ENCODE results near the gene TELO2. TPM values are rescaled to one million over a fixed set of nuclear protein-coding genes. Genes with fewer than 3 reads are reported as not detected.

The TELO2 gene
- total RNA-seq, 4 donors from 2014 or later, result 34.5 to 105 (median 82.4) TPM

DNA sequence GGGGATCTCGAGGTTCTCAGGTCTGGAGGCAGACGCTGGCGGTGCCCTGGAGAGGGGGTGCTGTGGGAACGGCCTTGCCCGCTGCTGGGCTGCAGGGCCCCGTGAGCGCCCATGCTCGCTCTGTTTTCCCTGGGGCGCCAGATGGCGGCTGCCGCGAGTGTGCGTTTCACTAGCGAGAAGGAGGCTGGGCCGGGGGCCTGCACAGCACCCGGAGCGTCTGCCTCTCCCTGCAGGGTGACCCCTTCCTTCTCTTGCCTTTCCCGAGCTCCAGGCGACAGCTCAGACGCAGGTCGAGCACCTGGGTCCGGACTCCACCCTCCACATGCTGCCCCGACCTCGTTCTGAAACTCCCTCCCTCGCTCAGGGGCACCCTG lies 2.7 kb downstream of the TELO2 start:
- Histone ChIP-seq H3K27me3 (no peaks in the 10 kb centered on the region), H3K36me3 (peaks cover 0 to 55% (median 0%) of the 10 kb centered on the region in 3 donors), H3K4me1 (peaks cover 5 to 24% (median 11%) of the 10 kb centered on the region in 4 donors), H3K27ac (no peak overlapping the region), H3K9me3 (no peaks in the 10 kb centered on the region), H3K4me3 (no peak overlapping the region)
- no peak for DNase-seq
- TF ChIP-seq, protein P1, sequence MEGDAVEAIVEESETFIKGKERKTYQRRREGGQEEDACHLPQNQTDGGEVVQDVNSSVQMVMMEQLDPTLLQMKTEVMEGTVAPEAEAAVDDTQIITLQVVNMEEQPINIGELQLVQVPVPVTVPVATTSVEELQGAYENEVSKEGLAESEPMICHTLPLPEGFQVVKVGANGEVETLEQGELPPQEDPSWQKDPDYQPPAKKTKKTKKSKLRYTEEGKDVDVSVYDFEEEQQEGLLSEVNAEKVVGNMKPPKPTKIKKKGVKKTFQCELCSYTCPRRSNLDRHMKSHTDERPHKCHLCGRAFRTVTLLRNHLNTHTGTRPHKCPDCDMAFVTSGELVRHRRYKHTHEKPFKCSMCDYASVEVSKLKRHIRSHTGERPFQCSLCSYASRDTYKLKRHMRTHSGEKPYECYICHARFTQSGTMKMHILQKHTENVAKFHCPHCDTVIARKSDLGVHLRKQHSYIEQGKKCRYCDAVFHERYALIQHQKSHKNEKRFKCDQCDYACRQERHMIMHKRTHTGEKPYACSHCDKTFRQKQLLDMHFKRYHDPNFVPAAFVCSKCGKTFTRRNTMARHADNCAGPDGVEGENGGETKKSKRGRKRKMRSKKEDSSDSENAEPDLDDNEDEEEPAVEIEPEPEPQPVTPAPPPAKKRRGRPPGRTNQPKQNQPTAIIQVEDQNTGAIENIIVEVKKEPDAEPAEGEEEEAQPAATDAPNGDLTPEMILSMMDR (IDR thresholded peaks at IDR 0.05), result no peak
- no peak for TF ChIP-seq POLR2A (IDR thresholded peaks at IDR 0.05)

- no peak overlapping the region for H3K27ac ChIP-seq
- H3K4me1 ChIP-seq, result peaks cover 5 to 24% (median 11%) of the 10 kb centered on the region in 4 donors
- H3K9me3 ChIP-seq, result no peaks in the 10 kb centered on the region
- H3K36me3 ChIP-seq, result peaks cover 0 to 60% (median 0%) of the 10 kb centered on the region in 3 donors
- TF ChIP-seq POLR2A (IDR thresholded peaks at IDR 0.05), result no peak
- TF ChIP-seq, protein P1 (IDR thresholded peaks at IDR 0.05), result no peak
- H3K27me3 ChIP-seq, result no peaks in the 10 kb centered on the region
- DNase-seq, result peak in 1 of 3 donors; percentile 45
- no peak overlapping the region for H3K4me3 ChIP-seq
These were observed 3.3 kb downstream of the TELO2 start for GRCh38 chr16:1496464-1496863.

GRCh38 chr16:1497014-1497598 lies 3.9 kb downstream of the TELO2 start:
- peaks cover 5 to 24% (median 11%) of the 10 kb centered on the region in 4 donors for H3K4me1 ChIP-seq
- no peak overlapping the region for H3K27ac ChIP-seq
- DNase-seq, result peak in 1 of 3 donors; percentile 44
- no peak overlapping the region for H3K4me3 ChIP-seq
- no peaks in the 10 kb centered on the region for H3K9me3 ChIP-seq
- TF ChIP-seq, protein P1 (IDR thresholded peaks at IDR 0.05), result no peak
- H3K27me3 ChIP-seq, result no peaks in the 10 kb centered on the region
- H3K36me3 ChIP-seq, result peaks cover 0 to 67% (median 0%) of the 10 kb centered on the region in 3 donors

GRCh38 chr16:1498899-1499676 lies 5.9 kb downstream of the TELO2 start:
- no peaks in the 10 kb centered on the region for H3K9me3 ChIP-seq
- H3K27me3 ChIP-seq, result no peaks in the 10 kb centered on the region
- H3K27ac ChIP-seq, result no peak overlapping the region
- peaks cover 0 to 13% (median 4%) of the 10 kb centered on the region in 4 donors for H3K4me1 ChIP-seq
- no peak for DNase-seq
- TF ChIP-seq POLR2A (IDR thresholded peaks at IDR 0.05), result no peak
- TF ChIP-seq, protein P1 (IDR thresholded peaks at IDR 0.05), result no peak
- peaks cover 0 to 83% (median 0%) of the 10 kb centered on the region in 3 donors for H3K36me3 ChIP-seq
- H3K4me3 ChIP-seq, result no peak overlapping the region

- H3K4me3 ChIP-seq, result no peak overlapping the region
- H3K27ac ChIP-seq, result no peak overlapping the region
- H3K4me1 ChIP-seq, result peaks cover 0 to 4% (median 0%) of the 10 kb centered on the region in 4 donors
- TF ChIP-seq, protein P1 (IDR thresholded peaks at IDR 0.05), result no peak
- no peak for TF ChIP-seq POLR2A (IDR thresholded peaks at IDR 0.05)
- no peaks in the 10 kb centered on the region for H3K27me3 ChIP-seq
- no peaks in the 10 kb centered on the region for H3K9me3 ChIP-seq
- no peak for DNase-seq
- peaks cover 0 to 80% (median 0%) of the 10 kb centered on the region in 3 donors for H3K36me3 ChIP-seq
These were observed 6.8 kb downstream of the TELO2 start for GRCh38 chr16:1499756-1500464.

Measured in Peyer's patch (tissue), 4 donors.